Measurements from ENCODE around the gene SCFD2.

Gene SCFD2

DNA sequence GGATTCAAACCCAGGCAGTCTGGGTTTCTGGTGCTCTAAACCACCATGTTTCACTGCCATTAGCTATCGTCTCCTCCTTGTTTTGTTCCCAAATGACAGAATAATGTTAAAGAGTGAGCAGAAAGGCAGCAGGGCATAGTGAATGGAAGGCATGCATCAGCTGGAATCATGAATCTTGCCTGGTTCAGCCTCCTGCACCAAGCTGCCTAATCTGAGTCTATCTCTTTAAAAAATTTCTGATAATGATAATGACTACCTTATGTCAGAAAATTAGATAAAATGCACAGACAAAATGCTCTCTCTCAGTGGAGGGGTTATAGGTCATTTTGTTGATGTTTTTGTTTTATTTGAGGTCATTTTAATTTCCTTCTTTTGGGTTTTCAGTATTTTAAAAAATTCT lies 316.3 kb downstream of the SCFD2 start:
- no peak for DNase-seq (ENCODE audit: low spot score)

GRCh38 chr4:53044651-53044960 lies 321.3 kb downstream of the SCFD2 start:
- DNase-seq (ENCODE audit: low spot score), result no peak

GRCh38 chr4:53043891-53044650 lies 321.8 kb downstream of the SCFD2 start:
- DNase-seq (ENCODE audit: low spot score), result no peak

- DNase-seq (ENCODE audit: low spot score), result no peak
Measured at GRCh38 chr4:53043055-53043454, 322.8 kb downstream of the SCFD2 start.

- DNase-seq (ENCODE audit: low spot score), result no peak
Measured at GRCh38 chr4:53040851-53041250, 325.0 kb downstream of the SCFD2 start.

DNA sequence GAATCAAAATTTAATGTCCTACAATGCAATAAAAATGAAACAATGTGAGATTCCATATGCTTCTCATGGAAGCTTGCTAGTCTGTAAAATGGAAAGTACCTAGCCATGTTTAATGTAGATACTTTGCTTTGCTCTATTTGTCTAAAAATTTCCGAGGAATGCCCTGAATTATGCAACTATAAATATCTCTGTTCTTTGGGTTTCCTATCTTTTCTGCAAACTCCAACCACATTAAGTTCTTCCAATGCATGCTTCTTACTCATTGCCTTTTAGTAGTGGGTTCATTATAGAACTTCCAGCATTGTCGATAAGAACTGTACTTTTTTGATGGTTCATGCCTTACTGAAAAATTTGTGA lies 325.4 kb downstream of the SCFD2 start:
- no peak for DNase-seq (ENCODE audit: low spot score)

GRCh38 chr4:53039741-53040458 lies 326.0 kb downstream of the SCFD2 start:
- DNase-seq (ENCODE audit: low spot score), result no peak

DNA sequence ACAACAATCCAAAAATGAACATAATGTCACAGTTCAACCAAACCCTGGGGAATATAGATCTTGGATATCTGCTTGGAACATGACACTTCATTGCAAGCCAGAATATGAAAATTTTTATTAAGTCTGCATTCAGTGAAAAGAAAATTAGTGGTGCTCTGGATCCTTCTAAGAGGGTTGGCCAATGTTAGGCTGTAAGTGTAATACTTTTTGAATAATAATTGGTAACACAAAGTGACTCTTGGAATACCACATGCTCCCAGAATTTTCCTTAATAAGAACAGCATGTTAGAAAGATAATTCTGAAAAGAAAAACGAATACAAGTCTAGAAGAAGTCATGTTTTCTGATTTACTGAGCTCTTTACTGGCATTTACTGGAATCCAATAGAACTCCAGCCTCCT lies 328.0 kb downstream of the SCFD2 start:
- DNase-seq (ENCODE audit: low spot score), result no peak

- DNase-seq (ENCODE audit: low spot score), result peak; percentile 28
Measured at GRCh38 chr4:53032908-53033307, 333.0 kb downstream of the SCFD2 start.

DNA sequence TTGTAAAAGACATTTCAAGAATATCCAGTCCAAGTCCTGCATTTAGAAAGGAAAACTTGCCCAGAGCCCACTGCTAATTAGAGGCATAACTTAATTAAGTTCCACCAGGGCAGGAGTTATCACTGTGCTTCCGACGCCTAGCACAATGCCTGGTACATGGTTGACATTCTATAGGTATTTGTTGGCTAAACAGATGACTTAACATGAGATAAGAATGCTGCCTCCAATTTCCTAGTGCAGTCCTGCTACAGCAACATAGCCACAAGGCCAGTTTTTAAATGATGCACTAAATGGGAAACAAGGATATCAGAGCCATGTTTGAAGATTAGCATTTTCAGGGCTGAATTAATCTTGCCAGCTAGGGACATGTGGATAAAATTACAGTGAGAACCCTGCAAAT lies 339.6 kb downstream of the SCFD2 start:
- no peak for DNase-seq (ENCODE audit: low spot score)

DNA sequence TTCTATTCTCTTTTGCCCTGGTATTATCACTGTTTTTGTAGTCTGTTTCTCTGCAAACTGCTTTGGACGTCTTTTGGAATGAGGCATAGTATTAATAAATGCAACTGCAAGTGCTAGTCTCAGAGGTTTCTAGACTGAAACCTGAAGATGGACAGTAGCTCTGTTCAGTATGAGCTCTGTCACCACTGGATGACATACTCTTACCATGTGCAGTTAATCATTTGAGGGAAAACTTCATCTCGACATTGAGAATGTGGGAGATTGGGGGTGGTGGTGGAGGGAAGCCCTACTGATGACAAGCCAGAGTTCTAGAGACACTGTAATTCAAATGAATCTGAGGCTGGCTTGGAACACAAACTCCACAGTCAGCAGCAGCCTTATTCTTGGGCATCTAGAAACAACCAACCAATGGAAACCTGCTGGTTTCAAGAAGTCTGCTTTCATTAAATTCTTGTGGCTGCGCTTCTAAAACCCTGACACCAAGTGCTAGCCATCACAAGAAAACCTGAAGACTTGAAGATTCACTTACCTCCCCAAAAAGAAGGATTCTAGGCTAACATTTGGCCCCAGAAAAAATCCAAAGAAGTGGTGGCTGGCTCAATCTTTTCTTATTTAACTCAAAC lies 342.1 kb downstream of the SCFD2 start:
- DNase-seq (ENCODE audit: low spot score), result no peak

DNA sequence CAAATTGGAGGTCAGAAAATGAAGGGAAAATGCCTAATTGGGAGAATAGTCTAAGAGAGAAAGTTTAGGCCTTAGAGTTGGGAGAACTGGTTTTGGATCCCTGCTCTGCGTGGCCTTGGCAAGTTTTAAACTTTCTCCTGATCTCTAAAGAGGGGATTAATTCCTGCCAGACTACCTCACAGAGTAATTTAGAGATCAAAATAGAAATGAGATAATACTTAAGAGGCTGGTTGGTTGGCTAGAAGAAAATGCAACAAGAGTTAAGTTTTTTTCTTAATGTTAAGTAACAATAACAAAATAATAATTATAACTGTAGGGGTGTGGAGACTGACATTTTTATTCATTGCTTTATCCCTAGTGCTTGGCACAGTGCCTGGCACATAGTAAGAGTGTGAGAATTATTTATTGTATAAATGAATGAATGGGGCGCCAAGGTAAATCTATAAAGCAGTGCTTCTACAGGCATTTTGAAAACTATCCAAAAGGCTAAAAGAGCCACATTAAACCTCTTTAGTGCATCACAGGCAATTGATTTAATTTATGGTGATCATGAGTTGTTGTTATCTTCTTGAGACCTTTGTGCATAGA lies 343.3 kb downstream of the SCFD2 start:
- no peak for DNase-seq (ENCODE audit: low spot score)

DNA sequence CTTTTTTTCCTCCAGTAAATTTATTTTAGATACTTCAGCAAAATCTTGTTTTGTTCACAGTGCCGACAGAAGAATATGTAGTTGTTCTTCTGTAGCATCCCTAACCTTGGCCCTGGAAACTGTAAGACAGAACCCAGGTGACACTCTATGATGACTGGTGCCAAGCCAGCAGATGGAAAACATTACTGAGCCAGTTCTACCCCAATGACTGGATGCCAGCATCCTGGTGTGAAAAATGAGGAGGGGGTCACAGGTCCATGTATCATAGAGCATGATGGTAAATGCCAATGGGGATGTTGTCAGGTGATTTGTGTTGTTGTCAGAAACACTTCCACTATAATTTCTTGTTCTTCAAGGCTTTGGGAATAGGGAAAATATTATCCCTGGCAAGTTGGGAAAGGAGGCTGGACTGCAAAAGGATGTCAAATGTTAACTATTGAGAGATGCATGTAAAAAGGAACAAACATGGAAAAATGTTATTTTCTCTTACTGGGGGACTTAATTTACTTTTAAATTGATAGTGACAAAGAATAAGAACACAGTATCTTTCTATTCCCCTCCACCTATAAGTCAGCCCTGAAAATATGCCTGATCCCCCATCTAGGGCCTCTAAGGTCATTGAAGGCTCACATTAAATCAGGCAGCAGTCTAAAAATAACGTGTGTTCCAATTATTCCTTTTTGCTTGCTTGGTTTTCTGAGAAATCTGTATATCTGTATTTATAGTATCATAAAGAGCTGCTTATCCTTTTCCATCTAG lies 343.9 kb downstream of the SCFD2 start:
- DNase-seq (ENCODE audit: low spot score), result no peak

GRCh38 chr4:53019485-53020382 lies 346.1 kb downstream of the SCFD2 start:
- DNase-seq (ENCODE audit: low spot score), result no peak

- DNase-seq (ENCODE audit: low spot score), result no peak
Measured at GRCh38 chr4:53018471-53018870, 347.4 kb downstream of the SCFD2 start.

- no peak for DNase-seq (ENCODE audit: low spot score)
Measured at GRCh38 chr4:53016099-53016820, 349.6 kb downstream of the SCFD2 start.

GRCh38 chr4:53015681-53016080 lies 350.2 kb downstream of the SCFD2 start:
- peak; percentile 9 for DNase-seq (ENCODE audit: low spot score)

DNA sequence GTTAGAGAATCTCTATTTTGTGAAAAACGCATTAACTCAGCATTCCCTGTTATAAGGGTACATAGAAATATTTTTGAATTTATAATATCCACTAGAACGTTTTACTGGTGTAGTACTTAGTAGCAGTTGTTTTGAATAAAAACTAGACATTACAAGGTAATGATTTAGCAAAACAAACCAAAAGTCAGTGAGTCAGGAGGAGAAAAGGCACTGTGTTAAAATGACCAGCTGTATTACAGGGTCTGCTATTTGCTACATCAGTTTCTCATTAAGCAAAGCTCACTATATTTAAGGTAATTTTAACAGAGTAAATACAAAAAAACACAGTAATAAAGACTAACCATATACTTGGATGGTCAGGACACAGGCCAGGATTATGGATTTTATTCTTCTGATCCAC lies 351.0 kb downstream of the SCFD2 start:
- DNase-seq (ENCODE audit: low spot score), result no peak

DNA sequence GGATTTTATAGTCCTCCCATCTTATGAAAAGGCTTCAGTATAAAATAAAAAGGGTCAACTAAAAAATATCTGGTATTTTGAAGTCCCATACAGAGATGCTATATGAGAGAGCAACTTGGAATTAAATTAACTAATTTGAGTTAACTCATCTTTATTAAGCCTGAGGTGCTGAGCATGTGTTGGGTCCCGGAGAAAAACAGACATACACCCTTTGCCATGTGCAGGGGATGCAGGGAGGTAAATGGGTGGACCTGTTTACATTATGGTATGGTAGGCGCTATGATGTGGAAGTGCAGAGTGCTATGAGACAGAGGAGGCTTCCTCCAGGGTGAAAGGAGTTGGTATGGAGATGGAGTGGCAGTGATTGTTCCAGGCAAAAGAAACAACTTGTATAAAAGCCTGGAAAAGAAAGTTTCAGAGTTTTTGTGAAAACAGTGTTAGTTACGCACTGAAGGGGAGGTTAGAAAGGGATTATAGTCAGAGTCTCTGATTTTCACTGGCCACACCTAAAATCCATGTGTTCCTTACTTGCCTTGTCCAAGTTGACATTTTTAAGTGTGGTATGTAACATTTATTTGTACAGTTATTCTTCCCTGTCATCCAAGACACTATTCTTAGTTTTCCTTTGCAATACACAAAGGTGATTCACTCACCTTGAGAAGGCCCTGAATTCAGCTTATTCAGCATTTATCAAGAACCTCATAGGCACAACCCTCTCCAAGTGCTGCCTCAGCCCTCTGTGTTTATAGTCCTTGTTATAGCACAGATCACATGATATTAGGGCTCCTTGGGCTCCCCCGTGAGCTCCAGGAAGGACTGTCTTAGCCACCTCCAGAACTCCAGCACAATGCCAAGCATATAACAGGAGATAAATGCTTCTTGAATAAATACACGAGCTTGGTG lies 351.7 kb downstream of the SCFD2 start:
- no peak for DNase-seq (ENCODE audit: low spot score)

DNA sequence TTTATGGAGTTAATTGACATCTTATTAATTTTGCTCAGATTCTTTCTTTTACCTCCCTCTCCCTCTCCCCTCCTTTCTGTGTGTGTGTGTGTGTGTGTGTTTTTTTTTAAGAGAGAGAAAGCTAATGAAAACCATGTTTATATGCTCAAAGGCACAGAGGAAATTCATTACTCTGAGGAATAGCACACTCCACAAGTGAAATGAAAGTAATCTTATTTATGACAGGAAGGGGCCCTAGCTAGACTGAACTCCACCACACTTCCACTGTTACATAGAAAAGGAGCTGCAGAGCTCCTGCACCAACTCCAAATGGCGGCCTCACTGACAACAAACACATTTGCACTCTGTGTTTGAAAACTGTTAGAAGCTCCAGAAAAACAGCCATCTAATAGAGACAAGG lies 353.1 kb downstream of the SCFD2 start:
- peak; percentile 44 for DNase-seq (ENCODE audit: low spot score)
